Middle frontal gyrus (tissue), 1 donor: ENCODE data around the gene SASH1.

Source experiments
- DNase-seq: peaks from one replicate; pipeline ENCODE4 v3.0.0-alpha.2; 2015; ENCODE audit warnings: low spot score; ENCODE audit errors: extremely low spot score

The SASH1 gene

DNA sequence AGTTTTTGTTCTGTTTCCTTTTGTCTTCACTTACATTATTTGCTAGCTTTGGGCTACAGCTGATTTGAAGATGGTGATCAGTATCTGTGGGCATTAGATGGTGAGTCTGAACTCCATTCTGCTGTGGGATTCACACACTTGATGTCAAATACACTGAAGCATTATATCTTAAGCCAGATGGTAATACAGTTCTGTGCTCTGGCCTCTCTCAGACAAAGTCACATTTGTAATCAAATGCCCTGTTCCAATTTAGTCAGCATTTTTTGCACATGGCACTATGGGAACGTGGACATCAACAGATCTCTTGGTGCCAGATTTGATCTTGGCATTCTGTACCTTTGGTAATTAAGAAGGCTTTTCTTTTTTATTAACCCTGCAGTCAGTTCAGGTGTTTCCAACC lies 56.0 kb downstream of the SASH1 start:
- no peak for DNase-seq

DNA sequence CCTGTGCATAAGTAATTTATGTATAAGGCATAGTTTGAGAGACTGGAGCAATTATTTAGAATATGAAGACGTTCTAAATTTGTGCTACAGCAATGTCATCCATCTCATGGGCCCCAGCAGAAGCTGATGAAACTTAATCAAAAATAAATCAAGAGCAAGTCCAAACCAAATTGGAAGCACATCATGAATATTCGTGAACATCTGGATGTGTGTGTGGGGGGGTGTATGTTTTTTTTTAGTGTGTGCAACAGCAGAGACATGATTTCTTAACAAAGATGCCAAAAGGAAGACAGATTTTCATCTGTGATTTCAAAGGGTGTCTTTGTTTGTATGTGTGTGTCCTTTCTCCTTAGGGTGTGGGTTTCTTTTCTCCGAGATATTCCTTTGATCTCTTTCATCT lies 58.9 kb downstream of the SASH1 start:
- no peak for DNase-seq

DNA sequence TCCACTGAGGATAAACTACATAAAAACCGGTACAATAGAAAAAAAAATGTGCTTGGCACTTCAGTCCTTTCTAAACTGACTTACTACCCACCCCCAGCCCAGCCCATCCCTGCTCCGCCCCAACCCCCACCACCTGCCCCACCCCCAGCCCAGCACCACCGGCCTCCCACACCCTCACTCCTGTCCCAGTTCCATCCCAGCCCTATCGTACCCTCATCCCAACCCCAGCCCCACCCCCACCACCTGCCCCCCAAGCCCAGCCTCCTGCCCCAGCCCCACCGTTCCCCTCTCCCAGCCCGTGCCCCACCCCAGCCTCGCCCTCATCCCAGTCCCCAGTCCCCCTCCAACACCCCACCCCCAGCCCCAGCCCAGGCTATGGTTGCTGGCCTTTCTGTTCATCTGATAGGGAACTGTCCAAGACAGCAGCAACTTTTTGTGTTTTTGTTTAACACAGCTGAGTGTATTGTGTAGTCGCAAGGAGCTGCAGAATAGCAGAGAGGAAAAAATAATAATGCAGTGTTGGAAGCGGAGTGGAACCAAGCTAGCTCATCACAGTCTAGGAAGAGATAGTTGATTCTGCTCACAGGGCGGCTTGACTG lies 61.9 kb downstream of the SASH1 start:
- no peak for DNase-seq

DNA sequence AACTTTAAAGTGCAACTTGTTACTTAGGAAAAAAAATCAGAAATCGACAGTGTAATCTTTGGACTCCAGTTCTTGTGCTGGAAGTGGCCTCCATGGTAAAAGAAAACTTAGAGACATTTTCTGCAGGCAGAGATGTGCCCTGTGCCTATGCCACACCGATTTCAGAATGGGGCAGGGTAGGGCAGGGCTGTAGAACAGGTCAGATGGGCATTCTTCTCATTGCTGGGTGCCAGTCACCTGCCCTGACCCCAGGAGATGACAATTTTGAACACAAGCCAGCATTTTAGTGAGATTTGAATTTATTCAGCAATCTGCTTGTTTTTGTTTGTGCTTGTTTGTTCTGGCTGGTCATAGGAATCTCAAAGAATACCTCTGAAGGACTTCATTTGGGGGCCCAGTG lies 63.3 kb downstream of the SASH1 start:
- no peak for DNase-seq

DNA sequence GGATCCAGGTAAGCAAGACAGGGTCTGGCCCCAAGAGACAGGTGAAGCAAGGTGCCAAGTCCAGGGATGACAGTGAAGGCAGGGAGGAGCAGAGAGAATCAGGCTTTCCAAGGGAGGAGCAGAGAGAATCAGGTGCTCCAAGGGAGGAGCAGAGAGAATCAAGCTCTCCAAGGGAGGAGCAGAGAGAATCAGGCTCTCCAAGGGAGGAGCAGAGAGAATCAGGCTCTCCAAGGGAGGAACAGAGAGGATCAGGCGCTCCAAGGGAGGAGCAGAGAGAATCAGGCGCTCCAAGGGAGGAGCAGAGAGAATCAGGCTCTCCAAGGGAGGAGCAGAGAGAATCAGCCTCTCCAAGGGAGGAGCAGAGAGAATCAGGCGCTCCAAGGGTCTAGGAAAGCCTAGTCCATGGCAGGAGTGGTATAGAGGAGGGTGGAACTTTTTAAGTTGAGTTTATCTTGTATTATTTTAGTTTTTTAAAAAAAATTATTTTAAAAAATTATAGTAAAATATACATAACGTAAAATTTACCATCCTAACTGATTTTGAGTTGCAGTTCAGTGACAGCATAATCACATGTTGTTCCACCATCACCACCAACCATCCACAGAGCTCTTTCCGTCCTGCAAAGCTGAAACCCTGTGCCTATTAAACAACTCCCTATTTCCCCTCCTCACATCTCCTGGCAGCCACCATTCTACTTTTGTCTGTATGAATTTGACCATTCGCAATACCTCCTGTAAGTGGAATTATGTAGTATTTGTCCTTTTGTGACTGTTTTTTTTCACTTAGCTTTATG lies 64.1 kb downstream of the SASH1 start:
- no peak for DNase-seq

DNA sequence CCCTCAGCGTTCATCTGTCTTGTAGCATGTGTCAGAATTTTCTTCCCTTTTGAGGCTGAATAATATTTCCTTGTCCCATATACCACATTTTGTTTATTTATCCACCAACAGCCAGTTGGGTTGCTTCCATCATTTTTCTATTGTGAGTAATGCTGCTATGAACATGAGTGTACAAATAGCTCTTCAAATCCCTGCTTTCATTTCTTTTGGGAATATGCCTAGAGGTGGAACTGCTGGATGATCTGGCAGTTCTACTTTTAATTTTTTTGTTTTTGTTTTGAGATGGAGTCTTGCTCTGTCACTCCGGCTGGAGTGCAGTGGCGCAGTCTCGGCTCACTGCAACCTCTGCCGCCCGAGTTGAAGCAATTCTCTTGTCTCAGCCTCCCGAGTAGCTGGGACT lies 64.7 kb downstream of the SASH1 start:
- DNase-seq, result no peak

DNA sequence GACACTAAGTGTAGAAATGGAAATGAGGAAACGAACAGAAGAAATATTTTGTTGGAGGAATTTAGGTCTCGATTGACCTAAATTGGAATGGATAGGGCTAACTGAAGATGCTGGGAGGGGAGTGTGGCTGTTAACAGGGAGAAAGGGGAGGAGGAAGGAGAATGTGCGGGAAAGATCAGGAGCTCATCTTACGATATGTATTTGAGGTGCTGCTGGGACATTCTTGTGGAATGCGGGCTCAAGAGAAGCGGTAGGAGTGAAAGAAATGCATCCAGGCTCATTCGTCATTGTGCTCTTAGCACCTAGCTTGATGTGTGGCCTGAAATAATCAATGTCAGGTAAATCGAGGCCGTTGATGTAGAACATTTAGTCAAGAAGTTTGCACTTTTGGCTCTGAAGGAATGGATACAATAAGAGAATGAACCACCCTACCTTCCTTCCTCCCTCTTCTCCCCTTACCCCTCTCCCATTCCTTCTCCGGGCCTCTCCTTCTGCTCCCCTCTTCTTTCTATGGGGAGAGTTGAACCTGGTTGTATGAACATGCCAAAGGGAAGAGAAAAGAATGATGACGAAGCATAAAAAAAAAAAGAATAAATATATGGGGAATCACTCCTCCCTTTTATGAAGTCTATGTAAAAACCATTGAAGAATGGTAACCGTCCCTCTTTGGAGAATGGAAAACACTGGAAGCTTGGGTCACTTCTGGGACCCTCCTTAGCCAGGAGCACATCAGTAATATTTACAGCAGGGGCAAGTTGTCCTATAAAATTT lies 70.9 kb downstream of the SASH1 start:
- DNase-seq, result no peak

DNA sequence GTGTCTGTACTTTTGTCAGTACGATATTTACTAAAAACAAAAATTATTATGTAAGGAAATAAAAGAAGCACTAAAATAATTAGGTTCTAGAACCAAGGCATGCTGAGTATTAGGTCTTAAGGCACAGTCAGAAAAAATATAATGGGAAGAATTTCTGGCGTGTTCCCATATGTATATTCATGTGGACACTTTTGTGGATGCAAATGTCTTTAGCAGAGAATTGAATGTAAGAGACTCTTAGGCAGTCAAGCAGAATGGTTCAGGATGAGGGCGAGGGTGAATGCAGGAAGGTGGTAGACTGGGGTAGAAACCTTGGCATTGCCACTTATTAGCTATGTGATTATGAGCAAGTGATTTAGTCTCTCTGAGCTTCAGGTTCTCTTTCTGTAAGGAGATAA lies 71.5 kb downstream of the SASH1 start:
- no peak for DNase-seq

DNA sequence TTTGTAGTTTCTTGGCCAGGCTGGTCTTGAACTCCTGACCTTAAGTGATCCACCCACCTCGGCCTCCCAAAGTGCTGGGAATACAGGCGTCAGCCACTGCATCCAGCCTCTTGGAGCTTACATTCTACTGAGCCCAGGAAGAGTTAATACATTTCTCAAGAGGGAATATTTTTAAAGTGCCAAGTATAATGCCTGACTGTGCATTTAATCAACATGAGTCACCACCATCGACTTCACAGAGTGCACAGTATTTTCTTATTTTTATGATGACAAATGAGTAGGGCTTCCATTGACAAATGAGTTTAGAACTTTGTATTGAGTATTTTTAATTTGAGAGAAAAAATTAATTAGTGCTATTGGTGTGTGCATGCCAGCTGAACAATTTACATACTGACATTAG lies 72.2 kb downstream of the SASH1 start:
- DNase-seq, result no peak

DNA sequence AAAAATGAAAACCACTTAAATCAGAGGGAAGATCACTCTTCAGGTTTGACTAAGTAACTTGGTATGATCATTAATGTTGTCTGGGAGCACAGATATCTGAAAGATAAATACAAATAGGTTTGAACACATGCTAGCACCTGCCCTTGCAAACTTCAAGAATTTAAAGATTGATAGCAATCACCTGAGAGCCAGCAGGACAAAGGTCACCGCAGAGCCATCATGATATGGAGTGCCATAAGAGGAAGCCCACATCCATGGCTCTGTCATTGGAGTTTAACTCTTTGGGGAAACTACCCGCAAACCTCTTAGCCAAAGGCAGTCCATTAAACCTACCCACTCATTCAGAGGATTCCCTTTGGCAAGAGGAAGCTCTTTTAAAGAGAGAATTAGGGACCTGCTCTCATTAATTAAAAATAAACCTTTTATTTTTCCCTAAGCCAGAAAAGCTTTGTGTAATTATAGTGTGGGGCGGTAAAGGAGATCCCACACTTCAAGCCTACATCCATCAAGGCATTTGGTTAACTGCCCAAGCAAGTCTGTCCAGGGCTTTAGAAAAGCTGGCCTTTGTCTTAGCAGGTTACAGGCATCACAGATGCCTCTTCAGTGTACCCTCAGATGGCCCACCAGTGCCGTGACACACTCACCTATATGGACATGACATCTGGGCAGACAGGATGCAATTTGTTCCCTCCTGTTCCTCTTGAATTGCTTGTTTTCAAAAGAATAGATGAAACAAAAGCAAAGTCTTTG lies 73.0 kb downstream of the SASH1 start:
- DNase-seq, result no peak

DNA sequence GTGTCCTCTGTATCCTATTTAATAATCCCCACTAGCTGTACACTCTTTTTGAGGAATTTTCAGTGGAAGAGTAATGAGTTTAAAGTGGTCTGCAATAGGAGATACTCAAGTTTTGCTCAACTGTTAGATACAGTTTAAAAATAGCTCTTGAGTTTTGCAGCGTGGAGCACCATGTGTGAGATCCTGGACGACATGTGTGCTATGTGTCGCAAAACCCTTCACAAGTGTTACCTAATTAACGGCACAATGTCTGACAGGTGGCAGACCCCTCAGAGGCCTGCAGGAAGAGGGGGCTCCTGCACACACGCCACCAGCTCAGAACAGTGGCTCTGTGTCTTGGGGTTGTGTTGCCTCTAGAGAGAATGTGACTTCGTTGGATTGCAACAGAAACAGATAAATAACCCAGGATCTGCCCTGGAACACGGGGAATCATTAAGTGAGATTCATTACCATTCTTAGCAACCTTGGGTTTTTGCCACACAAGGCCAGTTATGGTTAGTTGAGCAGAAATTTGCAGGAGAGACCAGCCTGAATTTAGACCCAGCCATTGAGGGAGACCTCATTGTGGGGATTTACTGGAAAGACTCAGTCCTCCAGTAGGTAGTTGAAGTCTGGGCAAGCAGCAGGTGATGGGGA lies 73.8 kb downstream of the SASH1 start:
- DNase-seq, result no peak

DNA sequence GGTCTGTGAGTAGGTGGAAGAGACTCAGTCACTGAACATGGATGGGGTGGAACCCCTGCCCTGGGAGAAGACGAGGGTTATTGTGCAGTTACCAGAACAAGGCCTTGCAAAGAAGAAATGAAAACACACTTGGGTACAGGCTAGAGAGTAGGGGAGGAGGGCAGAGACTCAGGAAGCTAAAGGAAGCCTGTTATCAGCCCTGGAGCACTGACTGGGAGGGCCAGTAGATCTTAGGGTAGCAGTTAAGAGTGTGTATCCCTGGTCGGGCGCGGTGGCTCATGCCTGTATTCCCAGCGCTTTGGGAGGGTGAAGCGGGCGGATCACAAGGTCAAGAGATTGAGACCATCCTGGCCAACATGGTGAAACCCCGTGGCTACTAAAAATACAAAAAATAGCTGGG lies 74.4 kb downstream of the SASH1 start:
- no peak for DNase-seq

DNA sequence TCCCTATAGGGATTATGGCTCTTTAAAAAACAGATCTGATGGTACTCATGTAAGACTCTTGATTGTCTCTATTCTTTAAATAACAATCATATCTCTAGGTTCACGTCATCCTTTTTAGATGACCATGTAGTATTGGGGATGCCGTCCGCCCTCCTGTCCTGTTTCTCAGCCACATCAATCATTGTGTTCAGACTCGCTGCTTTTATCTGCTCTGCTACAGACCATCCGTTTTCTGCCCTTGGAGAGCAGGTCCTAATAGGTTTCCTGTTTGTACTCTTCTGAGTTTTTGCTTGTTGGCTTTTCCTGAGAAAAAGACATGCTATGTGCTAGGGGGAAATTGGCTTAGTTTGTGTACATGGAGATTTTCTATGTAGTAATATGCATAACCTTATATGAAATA lies 76.8 kb downstream of the SASH1 start:
- DNase-seq, result no peak

DNA sequence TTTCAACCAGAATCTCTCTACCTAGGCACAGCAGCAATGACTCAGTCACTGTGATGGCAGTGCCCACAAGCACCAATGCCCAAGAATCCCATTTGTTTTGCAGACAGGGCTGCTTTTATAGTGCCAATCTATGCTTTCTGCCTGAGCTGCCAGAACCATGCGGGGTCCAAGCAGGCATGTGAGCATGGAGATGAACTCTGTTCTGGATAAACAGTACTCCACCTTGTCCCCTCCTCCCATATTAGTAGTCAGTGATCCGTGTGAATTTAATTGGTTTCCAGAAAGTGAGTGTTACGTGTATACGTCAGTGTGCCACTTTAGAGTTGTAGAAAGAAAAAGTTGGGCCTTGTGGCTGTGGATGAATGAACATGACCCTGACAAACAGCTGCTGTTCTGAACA lies 79.4 kb downstream of the SASH1 start:
- no peak for DNase-seq

DNA sequence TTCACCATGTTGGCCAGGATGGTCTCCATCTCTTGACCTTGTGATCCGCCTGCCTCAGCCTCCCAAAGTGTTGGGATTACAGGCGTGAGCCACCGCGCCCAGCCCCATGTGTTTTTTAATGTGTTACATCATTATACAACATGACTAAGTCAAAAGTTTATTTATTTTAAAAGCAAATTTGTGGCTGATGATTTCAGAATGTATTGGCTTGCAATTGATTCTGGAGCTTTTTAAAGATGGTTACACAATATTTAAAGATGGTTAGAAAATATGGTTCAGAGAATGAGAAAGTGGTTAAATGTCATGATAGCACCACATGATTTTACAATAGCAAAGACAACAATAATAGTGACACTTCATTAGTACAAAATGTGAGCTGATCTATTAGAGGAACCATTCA lies 80.5 kb downstream of the SASH1 start:
- DNase-seq, result no peak

DNA sequence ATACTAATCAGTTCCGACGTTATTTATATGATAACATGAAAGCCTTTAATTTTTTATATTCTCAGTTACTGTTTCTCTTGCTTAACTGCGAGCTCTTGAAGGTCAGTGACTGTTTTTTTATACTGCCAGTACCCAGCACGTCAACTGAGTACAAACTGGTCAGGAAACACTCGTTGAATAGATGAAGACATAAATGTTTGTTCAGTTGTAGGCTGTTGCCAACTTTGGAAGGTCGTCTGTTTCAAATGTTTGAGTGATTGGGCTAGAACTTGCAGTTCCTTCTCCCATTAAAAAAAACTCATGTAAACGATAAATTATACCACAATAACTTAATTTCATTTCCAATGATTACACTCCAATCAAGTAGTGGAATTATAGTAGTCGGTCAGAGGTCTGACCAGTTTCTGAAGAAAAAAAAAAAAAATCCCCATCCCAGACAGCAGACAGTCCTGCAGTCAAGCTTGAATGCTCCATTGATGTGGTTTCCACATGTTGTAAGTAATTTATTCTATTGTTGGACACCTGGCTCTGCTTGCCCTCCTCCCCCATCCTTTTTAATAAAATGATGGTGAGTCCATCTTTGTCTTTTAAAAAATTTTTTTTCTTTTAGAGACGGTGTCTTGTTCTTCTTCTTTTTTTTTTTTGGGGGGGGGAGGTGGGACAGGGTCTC lies 81.1 kb downstream of the SASH1 start:
- DNase-seq, result no peak

DNA sequence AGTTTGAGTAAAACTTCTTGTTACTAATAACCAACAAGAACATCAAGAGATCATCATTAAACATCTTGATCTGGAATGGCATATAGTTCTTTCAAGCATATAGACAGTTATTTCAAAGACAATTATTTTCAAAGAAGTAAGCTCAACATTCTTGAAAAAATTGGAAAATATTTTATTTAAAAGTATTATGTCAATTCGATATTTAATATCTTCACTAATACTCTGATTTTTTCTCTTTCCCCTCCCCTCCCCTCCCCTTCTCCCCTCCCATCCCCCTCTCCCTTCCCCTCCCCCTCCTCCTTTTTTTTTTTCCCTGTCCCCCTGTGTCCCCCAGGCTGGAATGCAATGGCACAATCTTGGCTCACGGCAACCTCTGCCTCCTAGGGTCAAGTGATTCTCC lies 82.8 kb downstream of the SASH1 start:
- DNase-seq, result no peak

DNA sequence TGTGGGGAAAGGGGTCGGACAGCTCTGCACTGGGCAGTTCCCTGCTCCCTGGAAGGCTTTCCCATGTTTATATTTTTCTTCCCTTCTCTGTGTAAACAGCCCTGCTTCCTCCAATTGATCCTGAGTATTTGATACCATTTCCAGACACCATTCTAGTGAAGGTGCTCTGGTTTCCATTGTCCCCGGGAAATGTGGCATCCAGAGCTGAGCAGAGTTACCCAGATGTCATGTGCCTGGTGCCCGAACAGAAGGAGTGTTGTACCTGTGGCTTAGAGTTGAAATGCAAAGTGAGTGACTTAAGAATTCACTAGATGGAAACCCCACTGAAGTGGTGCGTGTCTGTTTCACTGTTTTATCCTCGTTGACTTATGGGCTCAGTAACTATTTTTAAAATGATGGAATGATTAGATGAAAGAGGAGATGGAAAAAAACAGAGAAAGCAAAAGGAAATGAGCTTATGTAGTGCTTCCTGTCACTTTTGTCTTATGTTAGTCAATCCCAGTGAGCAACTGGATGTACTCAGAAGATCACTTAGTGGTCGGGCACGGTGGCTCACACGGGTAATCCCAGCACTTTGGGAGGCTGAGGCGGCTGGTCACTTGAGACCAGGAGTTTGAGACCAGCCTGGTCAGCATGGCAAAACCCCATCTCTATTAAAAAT lies 83.8 kb downstream of the SASH1 start:
- DNase-seq, result no peak

DNA sequence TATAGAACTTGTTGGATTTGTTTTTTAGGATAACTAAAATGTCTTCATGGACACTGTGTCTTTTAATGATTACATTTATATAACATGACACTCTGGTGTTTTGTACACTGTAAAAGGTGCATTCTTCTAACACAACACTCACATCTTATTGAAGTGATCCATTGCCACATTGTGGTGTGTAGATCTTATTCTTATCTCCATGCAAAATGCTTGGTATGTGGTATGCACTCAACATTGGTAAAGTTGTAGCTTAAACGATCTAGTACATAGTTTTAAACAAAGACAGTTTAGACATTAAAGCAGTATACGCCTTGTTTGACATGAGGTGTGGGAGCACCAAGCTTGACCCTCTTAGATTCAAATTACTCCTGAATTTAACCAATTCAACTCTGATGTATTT lies 84.7 kb downstream of the SASH1 start:
- DNase-seq, result no peak

DNA sequence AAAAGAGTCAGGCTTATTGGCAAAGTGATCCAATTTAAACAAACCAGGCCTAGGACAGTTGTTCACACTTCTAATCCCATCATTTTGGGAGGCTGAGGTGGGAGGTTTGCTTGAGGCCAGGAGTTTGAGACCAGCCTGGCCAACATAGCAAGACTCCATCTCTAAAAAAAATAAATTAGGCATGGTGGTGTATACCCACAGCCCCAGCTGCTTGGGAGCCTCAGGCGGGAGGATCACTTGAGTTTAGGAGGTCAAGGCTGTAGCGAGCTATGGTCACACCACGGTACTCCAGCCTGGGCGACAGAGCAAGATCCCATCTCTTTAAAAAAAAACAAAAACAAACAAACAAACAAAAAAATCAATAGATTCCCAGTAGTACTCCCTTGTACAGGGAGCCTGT lies 86.8 kb downstream of the SASH1 start:
- no peak for DNase-seq
